GM12874 (cell line): ENCODE results near the gene STOX1.

ENCODE experiments used
- TF ChIP-seq, protein P1 (sequence below): IDR thresholded peaks from 2 replicates; pipeline ENCODE4 v1.5.1; 2011; ENCODE audit warnings: low read depth, mild to moderate bottlenecking, control low read depth, low read length, moderate library complexity; ENCODE audit not compliant: insufficient read depth

STOX1 gene

DNA sequence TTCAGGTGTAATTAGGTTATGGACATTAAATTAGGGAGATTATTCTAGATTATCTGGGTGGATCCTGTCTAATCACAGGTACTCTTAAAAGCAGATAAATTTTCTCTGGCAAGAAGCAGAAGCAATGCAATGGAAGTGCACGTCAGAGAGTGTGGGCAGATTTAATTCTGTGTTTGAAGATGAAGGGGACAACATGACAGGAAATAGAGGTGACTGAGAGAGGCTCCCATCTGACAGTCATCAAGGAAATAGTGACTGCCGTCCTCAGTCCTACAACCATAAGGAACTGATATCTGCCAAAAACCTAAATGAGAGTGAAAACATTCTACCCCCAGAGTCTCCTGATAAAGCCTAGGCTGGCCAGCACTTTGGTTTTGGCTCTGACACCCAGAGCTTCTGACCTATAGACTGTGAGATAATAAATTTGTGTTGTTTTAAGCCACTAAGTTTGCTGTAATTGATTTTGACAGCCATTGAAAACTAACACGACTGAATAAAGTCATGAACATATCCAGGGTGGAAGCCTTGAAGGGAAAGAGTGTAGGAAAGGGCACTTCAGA, 43.3 kb downstream of the STOX1 start:
- TF ChIP-seq, protein P1, sequence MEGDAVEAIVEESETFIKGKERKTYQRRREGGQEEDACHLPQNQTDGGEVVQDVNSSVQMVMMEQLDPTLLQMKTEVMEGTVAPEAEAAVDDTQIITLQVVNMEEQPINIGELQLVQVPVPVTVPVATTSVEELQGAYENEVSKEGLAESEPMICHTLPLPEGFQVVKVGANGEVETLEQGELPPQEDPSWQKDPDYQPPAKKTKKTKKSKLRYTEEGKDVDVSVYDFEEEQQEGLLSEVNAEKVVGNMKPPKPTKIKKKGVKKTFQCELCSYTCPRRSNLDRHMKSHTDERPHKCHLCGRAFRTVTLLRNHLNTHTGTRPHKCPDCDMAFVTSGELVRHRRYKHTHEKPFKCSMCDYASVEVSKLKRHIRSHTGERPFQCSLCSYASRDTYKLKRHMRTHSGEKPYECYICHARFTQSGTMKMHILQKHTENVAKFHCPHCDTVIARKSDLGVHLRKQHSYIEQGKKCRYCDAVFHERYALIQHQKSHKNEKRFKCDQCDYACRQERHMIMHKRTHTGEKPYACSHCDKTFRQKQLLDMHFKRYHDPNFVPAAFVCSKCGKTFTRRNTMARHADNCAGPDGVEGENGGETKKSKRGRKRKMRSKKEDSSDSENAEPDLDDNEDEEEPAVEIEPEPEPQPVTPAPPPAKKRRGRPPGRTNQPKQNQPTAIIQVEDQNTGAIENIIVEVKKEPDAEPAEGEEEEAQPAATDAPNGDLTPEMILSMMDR: no peak

DNA sequence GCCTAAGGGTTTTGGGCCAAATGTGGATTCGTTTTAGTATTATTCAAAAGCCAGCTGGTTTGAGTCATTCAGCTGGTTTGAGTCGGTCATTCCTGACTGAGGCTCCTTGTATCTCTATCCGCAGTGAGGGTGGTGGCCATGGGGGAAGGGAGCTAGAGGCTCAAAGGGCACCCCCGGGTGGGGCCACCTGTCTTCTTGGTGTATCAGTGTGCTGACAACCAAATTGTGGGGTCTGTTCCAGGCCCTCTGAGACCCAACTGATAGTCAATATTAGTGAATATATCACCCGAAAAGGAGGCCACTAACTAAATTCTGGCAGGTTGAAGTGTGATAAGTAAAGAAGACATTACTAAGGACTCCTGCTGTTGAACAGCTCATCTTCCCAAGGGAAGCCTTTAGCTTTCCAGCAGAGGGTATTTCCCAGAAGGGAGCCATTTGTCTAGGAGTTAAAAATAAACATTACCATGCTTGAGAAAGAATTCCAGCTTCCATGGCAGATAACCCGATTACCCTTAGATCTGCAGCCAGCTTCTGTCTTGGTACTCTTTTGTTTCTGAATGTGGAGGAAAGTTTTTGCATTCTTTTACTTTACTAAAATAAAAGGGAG, 43.9 kb downstream of the STOX1 start:
- TF ChIP-seq, protein P1: no peak

DNA sequence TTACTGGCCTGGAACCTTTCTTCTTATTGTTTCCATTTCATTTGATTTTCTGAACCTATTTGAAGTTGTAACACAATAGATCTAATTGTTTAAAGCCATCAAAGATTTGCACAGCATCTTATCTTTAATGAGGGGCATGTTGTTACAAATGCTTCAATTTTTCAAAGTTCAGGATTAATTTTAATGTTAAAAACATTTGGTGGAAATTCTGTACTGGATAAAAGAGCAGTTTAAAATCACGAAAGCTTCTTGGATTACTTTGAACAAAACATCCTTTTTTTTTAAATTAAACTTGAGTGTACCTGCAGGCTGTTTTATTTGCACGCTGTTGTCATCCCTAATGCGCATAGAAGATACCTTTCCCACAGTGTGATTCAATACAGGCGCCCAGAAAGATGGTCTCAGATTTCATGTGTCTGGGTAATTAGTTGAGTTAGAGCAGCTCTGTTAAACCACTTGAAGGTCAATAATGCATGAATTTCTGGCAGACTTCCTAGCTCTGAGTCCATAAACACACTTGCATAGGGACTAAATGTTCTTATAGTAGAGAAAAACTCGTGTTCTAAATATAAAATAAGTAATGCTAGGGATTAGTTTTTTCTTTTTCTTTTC, 44.5 kb downstream of the STOX1 start:
- TF ChIP-seq, protein P1: no peak

DNA sequence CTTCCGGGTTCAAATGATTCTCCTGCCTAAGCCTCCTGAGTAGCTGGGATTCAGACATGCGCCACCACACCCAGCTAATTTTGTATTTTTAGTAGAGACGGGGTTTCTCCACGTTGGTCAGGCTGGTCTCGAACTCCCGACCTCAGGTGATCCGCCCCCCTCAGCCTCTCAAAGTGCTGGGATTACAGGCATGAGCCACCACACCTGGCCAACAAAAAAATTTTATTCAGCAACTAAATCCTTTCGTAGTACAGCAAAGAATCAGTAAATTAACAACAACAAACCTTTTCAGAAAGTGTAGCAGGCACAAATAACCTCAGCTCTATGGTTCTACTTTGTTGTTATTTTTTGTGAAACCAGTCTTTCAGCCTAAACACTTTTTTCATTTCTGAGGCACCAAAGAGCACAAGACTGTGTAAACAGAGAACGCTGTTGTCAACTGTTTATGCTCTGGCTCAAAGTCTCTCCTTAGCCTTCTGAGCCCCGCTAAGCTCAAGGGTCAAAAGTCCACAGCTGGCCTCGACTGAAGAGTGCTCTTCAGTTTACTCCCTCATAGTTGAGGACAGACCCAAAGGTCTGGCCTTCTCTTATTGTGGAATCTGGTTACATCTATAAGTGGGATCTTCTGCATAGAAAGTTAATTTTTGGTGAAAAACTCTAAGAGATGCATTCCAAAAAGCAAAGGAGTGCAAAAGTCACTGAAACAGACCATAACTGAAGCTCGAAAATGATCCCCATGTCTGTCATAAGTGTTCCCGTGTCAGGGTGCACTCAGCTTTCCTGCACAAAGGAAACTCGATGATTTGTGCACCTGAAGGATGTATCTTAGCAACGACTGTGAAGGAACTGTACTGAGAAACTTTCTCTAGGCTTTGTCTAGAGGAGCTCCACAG, 49.2 kb downstream of the STOX1 start:
- TF ChIP-seq, protein P1: no peak

DNA sequence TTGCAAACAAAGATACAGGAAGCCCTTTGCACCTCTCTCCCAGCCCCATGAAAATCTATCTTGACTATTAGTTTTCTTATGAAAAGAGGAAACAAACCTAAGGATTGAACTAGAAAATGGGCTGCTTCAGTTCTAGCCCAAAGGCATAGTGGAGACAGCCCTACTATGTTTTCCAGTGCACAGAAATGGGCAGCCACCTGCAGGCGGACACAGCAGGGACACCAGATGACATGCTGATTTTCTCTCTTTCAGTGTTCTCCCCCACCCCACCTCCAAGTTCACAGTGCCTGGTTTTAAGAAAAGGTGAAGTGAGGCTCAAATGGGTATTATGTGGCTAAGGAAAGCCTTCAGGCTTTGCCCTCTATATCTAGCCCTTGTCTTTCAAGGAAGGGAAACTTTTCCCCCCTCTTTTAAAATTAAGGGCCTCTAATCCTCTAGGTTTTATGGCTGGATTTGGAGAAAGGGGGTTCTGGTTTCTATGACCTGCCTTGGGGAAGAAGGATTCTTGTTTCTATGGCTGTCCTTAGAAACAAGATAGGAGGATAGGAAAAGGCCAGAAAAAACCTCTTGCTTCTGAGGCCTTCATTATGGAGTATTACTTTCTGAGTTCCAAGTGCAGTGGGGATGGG, 50.3 kb downstream of the STOX1 start:
- TF ChIP-seq, protein P1: no peak

DNA sequence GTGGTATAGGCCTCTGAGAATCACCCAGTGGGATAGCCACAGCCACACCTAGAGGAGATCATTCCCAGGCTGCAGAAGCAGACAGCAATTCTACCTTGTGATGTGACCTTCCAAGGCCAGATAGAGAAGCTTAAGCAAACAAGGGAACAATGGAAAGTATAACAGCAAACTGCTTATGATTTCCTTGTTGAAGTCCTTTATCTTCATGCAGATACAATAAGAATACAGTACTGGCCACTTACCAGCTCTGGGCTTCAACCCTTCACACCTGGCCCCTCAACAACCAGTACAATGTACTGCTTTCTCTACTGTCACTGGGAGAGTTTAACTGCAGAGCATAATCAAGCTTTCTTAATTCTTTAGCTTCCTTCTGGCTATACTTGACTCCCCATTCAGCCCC, 51.2 kb downstream of the STOX1 start:
- TF ChIP-seq, protein P1: no peak

DNA sequence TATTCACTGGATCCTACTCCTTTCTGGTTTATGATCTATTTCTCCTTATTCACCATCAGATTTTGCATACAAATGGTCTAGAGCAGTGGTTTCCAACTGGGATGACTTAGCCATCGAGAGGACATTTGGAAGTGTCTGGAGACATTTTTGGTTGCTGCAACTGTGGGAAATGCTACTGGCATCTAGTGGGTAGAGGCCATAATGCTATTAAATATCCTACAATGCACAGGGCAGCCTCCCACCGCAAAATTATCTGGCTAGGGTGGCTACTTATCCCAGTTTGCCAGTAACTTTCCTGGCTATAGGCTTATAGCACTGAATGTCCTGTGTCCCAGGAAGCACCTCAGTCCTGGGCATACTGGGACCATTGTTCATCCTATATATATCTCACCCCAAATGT, 52.3 kb downstream of the STOX1 start:
- TF ChIP-seq, protein P1: no peak
